ENCODE data around the gene PTPRD. TPM values are rescaled to one million over a fixed set of nuclear protein-coding genes. Genes with fewer than 3 reads are reported as not detected.

PTPRD gene
- total and polyA plus RNA-seq, 9 of the 15 experiments (the other 6 are each of a cell fraction or from before 2014, with no cell fraction given), result 0.11 TPM; not detected in 8

DNA sequence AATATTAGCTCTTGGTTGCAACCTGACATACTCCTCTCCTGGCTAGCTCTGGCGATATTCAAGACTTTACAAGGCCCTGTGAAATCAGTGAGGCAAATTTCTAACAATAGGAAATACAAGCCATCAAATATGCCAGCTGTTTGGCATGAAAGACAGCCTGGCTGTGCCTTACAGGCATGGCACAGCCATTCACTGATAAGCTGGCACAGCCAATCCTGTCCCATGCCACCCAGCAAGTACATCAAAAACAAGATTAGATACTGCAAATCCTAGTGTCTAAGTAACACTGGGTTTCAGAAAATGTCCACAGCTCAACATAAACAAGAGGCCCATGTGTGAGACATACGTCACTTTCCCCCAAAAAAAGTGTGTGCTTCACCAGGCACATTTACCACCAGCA lies 1767.4 kb downstream of the PTPRD start:
- Histone ChIP-seq H3K9ac (ENCODE audit: insufficient read depth in 1 of 2, low read depth in 2 of 2, low read length in 2 of 2) (no peak overlapping the region), H3K9me3 (replicated peaks; ENCODE audit: control insufficient read depth, insufficient read depth, low read depth, low read length) (no peaks in the 10 kb centered on the region), H3K4me2 (ENCODE audit: insufficient read depth, low read length) (no peak overlapping the region), H4K20me1 (replicated peaks; ENCODE audit: control insufficient read depth, insufficient read depth, low read length) (no peaks in the 10 kb centered on the region), H2AFZ (ENCODE audit: low read depth, low read length) (no peak overlapping the region), H3K79me2 (ENCODE audit: control insufficient read depth, insufficient read depth, low read length) (no peaks in the 10 kb centered on the region), H3K4me1 (replicated peaks in 1 of 2; ENCODE audit: control insufficient read depth in 2 of 2, insufficient read depth in 2 of 2, low read length in 2 of 2) (no peaks in the 10 kb centered on the region), H3K4me3 (no peak overlapping the region), H3K27me3 (ENCODE audit: control insufficient read depth in 2 of 2, insufficient read depth in 2 of 2, low read length in 2 of 2) (no peaks in the 10 kb centered on the region), H3K9me1 (ENCODE audit: control insufficient read depth, insufficient read depth, low read length) (no peaks in the 10 kb centered on the region), H3K36me3 (ENCODE audit: control insufficient read depth, insufficient read depth, low read length) (no peaks in the 10 kb centered on the region), H3K27ac (ENCODE audit: extremely low read depth, low read depth, low read length) (no peak overlapping the region)
- no peak for ATAC-seq
- ChIA-PET POLR2A (no interaction called here), CTCF (ENCODE audit: low intra/inter-chr PET ratio) (no interaction called here)
- in situ Hi-C loops (cut with MboI) (no loop called here), intact Hi-C loops (cut with micrococcal nuclease) (no loop called here)
- WGBS (ENCODE audit: insufficient coverage, low coverage, missing lambda C conversion rate), result 6% methylated on average over 2 of the region's 2 CpGs
- DNase-seq (ENCODE audit: extremely low read depth in 1 of 4, low spot score in 3 of 4), result no peak
- FAIRE-seq, result no peak
- TF ChIP-seq CHD1 (IDR thresholded peaks at IDR 0.05; ENCODE audit: low read length) (no peak), ZNF79 (CRISPR knock-in tag; IDR thresholded peaks at IDR 0.05; ENCODE audit: low read depth) (no peak), STAG1 (CRISPR knock-in tag; IDR thresholded peaks at IDR 0.05; ENCODE audit: borderline replicate concordance) (no peak), MYBL2 (IDR thresholded peaks at IDR 0.05; ENCODE audit: low read depth) (no peak), MYBL2 (CRISPR knock-in tag; IDR thresholded peaks at IDR 0.05; ENCODE audit: borderline replicate concordance) (no peak), FOXP1 (CRISPR knock-in tag; IDR thresholded peaks at IDR 0.05) (no peak), NCOA2 (IDR thresholded peaks at IDR 0.05; ENCODE audit: partially characterized antibody in 2 of 2) (no peak), ZNF766 (CRISPR knock-in tag; conservative IDR thresholded peaks at IDR 0.05) (no peak), PYGO2 (tag; IDR thresholded peaks at IDR 0.05) (no peak)
- TF ChIP-seq, protein P1, sequence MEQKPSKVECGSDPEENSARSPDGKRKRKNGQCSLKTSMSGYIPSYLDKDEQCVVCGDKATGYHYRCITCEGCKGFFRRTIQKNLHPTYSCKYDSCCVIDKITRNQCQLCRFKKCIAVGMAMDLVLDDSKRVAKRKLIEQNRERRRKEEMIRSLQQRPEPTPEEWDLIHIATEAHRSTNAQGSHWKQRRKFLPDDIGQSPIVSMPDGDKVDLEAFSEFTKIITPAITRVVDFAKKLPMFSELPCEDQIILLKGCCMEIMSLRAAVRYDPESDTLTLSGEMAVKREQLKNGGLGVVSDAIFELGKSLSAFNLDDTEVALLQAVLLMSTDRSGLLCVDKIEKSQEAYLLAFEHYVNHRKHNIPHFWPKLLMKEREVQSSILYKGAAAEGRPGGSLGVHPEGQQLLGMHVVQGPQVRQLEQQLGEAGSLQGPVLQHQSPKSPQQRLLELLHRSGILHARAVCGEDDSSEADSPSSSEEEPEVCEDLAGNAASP (IDR thresholded peaks at IDR 0.05), result no peak
- TF ChIP-seq, protein P2, sequence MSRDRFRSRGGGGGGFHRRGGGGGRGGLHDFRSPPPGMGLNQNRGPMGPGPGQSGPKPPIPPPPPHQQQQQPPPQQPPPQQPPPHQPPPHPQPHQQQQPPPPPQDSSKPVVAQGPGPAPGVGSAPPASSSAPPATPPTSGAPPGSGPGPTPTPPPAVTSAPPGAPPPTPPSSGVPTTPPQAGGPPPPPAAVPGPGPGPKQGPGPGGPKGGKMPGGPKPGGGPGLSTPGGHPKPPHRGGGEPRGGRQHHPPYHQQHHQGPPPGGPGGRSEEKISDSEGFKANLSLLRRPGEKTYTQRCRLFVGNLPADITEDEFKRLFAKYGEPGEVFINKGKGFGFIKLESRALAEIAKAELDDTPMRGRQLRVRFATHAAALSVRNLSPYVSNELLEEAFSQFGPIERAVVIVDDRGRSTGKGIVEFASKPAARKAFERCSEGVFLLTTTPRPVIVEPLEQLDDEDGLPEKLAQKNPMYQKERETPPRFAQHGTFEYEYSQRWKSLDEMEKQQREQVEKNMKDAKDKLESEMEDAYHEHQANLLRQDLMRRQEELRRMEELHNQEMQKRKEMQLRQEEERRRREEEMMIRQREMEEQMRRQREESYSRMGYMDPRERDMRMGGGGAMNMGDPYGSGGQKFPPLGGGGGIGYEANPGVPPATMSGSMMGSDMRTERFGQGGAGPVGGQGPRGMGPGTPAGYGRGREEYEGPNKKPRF (IDR thresholded peaks at IDR 0.05; ENCODE audit: low read depth, low read length), result no peak
- TF ChIP-seq, protein P3, sequence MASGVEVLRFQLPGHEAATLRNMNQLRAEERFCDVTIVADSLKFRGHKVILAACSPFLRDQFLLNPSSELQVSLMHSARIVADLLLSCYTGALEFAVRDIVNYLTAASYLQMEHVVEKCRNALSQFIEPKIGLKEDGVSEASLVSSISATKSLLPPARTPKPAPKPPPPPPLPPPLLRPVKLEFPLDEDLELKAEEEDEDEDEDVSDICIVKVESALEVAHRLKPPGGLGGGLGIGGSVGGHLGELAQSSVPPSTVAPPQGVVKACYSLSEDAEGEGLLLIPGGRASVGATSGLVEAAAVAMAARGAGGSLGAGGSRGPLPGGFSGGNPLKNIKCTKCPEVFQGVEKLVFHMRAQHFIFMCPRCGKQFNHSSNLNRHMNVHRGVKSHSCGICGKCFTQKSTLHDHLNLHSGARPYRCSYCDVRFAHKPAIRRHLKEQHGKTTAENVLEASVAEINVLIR (CRISPR knock-in tag; IDR thresholded peaks at IDR 0.05), result no peak
- TF ChIP-seq, protein P4, sequence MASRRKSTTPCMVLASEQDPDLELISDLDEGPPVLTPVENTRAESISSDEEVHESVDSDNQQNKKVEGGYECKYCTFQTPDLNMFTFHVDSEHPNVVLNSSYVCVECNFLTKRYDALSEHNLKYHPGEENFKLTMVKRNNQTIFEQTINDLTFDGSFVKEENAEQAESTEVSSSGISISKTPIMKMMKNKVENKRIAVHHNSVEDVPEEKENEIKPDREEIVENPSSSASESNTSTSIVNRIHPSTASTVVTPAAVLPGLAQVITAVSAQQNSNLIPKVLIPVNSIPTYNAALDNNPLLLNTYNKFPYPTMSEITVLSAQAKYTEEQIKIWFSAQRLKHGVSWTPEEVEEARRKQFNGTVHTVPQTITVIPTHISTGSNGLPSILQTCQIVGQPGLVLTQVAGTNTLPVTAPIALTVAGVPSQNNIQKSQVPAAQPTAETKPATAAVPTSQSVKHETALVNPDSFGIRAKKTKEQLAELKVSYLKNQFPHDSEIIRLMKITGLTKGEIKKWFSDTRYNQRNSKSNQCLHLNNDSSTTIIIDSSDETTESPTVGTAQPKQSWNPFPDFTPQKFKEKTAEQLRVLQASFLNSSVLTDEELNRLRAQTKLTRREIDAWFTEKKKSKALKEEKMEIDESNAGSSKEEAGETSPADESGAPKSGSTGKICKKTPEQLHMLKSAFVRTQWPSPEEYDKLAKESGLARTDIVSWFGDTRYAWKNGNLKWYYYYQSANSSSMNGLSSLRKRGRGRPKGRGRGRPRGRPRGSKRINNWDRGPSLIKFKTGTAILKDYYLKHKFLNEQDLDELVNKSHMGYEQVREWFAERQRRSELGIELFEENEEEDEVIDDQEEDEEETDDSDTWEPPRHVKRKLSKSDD (conservative IDR thresholded peaks at IDR 0.05; ENCODE audit: low read length), result no peak
- no TSS peak for BruUV-seq (replicated peaks)
